ENCODE data around the gene AVP.
"Not testable (repeated sequence)": the region's sequence is repeated elsewhere in the genome, so short reads cannot be mapped to it uniquely, and the experiment has no call there.

Gene AVP

GRCh38 chr20:3123542-3123941 is 39.0 kb upstream of the AVP start:
- H3K27ac ChIP-seq: no peak overlapping the region
- TF ChIP-seq ZFX (IDR thresholded peaks at IDR 0.05) (no peak), CTCF (conservative IDR thresholded peaks at IDR 0.05) (no peak)

GRCh38 chr20:3121955-3122610 is 37.6 kb upstream of the AVP start:
- no peak overlapping the region for H3K27ac ChIP-seq
- no peak for TF ChIP-seq ZFX (IDR thresholded peaks at IDR 0.05)
- TF ChIP-seq CTCF (conservative IDR thresholded peaks at IDR 0.05): no peak

- no peak overlapping the region for H3K27ac ChIP-seq
- TF ChIP-seq CTCF (conservative IDR thresholded peaks at IDR 0.05): no peak
- TF ChIP-seq ZFX (IDR thresholded peaks at IDR 0.05): no peak
These were observed 36.9 kb upstream of the AVP start for GRCh38 chr20:3121271-3121911.

GRCh38 chr20:3119044-3119443 is 34.5 kb upstream of the AVP start:
- TF ChIP-seq ZFX (IDR thresholded peaks at IDR 0.05): no peak
- TF ChIP-seq CTCF (conservative IDR thresholded peaks at IDR 0.05): no peak
- H3K27ac ChIP-seq: no peak overlapping the region

- H3K27ac ChIP-seq: not testable (repeated sequence)
- peak; percentile 70 for TF ChIP-seq CTCF (conservative IDR thresholded peaks at IDR 0.05)
These were observed 33.4 kb upstream of the AVP start for GRCh38 chr20:3117839-3118379.

- TF ChIP-seq ZFX (IDR thresholded peaks at IDR 0.05) (no peak), CTCF (conservative IDR thresholded peaks at IDR 0.05) (no peak)
- H3K27ac ChIP-seq: no peak overlapping the region
These were observed 31.8 kb upstream of the AVP start for GRCh38 chr20:3116341-3116740.
